Kidney (tissue), 14 donors: Measurements from ENCODE around the gene CLRN3. TPM values are rescaled to one million over a fixed set of nuclear protein-coding genes. Genes with fewer than 3 reads are reported as not detected.

ENCODE experiments used
- DNase-seq, 5 donors: peaks; one replicate each; pipeline ENCODE4 v3.0.0-alpha.2; 2013 to 2020
- FAIRE-seq: peaks from 2 replicates; lab custom pipeline; 2012; peaks lifted over from hg19 to GRCh38; lab: Jason Lieb, UNC
- H3K27ac ChIP-seq, 2 donors: one replicate each; pipeline ENCODE4 v1.7.0; 2013; ENCODE audit warnings: low read depth in 2 of 2, low read length in 2 of 2, inconsistent platforms in 1 of 2
- H3K27me3 ChIP-seq: one replicate; pipeline ENCODE4 v1.7.1; 2013; ENCODE audit warnings: low read length, inconsistent platforms; ENCODE audit not compliant: control insufficient read depth, insufficient read depth
- H3K36me3 ChIP-seq, 3 donors: one replicate each; pipeline versions ENCODE4 v1.7.0 to v1.7.1; 2013; ENCODE audit warnings: low read length in 3 of 3, control low read depth in 1 of 3, inconsistent platforms in 1 of 3; ENCODE audit not compliant: insufficient read depth in 3 of 3, control insufficient read depth in 2 of 3
- H3K4me1 ChIP-seq, 3 donors: one replicate each; pipeline versions ENCODE4 v1.7.0 to v1.7.1; 2013; ENCODE audit warnings: low read length in 3 of 3, inconsistent platforms in 1 of 3, low read depth in 1 of 3; ENCODE audit not compliant: control insufficient read depth in 2 of 3, insufficient read depth in 2 of 3
- H3K4me3 ChIP-seq, 3 donors: one replicate each; pipeline versions ENCODE4 v1.7.0 to v1.8.1; 2013; ENCODE audit warnings: low read length in 3 of 3, control low read depth in 1 of 3, inconsistent platforms in 1 of 3
- H3K9ac ChIP-seq, 3 donors: one replicate each; pipeline versions ENCODE4 v1.7.0 to v1.7.1; 2013; ENCODE audit warnings: low read length in 3 of 3, control low read depth in 1 of 3, inconsistent platforms in 1 of 3
- H3K9me3 ChIP-seq, 3 donors: one replicate each; pipeline versions ENCODE4 v1.7.0 to v1.7.1; 2013; ENCODE audit warnings: low read length in 3 of 3, control low read depth in 1 of 3, inconsistent platforms in 1 of 3; ENCODE audit not compliant: control insufficient read depth in 2 of 3, insufficient read depth in 1 of 3
- intact Hi-C: fragments of 100-400 bp; cut with DNase I; formaldehyde crosslinking; loops from one replicate; pipeline ENCODE4 v1.11.1; 2022
- polyA plus RNA-seq: library from polyadenylated mRNA; stranded (reverse); fragments of 350-450 nt; fragmentation: Illumina TruSeq; extraction: RNeasy Lipid Tissue Mini Kit (QIAGEN cat#74804); gene quantifications from one replicate; pipeline ENCODE4 v1.2.3, GENCODE V29; 2014; ENCODE audit warnings: low read depth, low replicate concordance; ENCODE audit not compliant: insufficient read depth
- total RNA-seq: library from RNA; stranded (reverse); fragmentation: NEBNext Ultra II Directional; extraction: Animal tissue kit (Norgen Biotek cat#: 25700); gene quantifications from one replicate; pipeline ENCODE4 v1.2.1, GENCODE V29; 2021
- TF ChIP-seq, protein P1 (sequence below): IDR thresholded peaks from 3 replicates; pipeline ENCODE4 v1.5.1; 2012; ENCODE audit warnings: mild to moderate bottlenecking, moderate library complexity, borderline replicate concordance; ENCODE audit not compliant: insufficient read depth; ENCODE audit errors: extremely low read depth
- donor health status: control.
- donor health status: control.
- donor health status: control.
- donor health status: control.
- donor health status: control.
- donor health status: DM: yes; HTN: yes; CAD: no.
- donor health status: Normal renal cell carcinoma (clear cell type).

Gene CLRN3
- total and polyA plus RNA-seq, 2 donors from 2014 or later, result 9.4 to 42.1 TPM

DNA sequence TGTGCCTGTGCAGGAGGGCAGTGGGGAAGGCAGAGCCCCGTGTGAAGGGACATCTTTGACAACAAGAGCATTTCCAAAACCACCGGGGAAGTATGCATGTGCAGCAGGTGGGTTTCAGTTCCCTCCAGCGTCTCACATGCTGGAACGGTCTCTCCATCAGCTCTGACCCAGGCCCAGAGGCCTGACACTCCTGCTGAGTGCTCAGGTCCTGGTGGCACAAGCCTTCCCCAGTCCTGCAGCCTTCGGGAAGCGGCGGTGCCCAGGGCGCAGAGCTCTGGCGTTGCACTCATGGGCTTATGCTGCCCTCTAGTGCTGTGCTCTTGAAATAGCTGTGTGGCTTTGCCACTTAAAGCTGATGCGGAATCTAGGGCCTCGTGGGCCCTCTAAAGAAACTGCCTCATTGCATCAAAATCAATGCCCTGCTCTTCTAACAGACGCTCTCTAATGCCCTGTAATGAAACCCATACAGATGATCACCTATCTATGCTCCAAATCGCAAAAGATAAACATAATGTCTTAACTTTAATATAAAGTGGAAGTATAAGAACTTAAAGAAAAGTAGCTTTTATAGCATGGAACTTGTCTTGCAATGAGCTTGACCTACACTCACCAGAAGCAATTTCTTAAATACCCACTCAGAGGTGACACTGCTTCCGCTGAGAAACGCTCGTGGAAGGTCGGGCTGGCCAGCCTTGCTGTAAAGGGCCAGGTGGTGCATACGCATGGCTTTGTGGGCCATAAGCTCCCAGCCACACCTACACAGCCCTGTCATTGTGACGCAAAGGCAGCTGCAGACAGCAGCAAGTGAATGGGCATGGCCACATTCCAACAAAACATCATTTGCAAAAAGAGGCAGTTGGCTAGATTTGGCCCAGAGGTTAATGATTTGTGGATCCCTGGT lies 38.6 kb downstream of the CLRN3 start:
- H3K4me1 ChIP-seq, result no peaks in the 10 kb centered on the region
- no peak overlapping the region for H3K9ac ChIP-seq
- no peaks in the 10 kb centered on the region for H3K27me3 ChIP-seq
- peak; percentile 67 to 84 (median 77) for DNase-seq
- no peaks in the 10 kb centered on the region for H3K9me3 ChIP-seq
- no peak overlapping the region for H3K4me3 ChIP-seq
- TF ChIP-seq, protein P1, sequence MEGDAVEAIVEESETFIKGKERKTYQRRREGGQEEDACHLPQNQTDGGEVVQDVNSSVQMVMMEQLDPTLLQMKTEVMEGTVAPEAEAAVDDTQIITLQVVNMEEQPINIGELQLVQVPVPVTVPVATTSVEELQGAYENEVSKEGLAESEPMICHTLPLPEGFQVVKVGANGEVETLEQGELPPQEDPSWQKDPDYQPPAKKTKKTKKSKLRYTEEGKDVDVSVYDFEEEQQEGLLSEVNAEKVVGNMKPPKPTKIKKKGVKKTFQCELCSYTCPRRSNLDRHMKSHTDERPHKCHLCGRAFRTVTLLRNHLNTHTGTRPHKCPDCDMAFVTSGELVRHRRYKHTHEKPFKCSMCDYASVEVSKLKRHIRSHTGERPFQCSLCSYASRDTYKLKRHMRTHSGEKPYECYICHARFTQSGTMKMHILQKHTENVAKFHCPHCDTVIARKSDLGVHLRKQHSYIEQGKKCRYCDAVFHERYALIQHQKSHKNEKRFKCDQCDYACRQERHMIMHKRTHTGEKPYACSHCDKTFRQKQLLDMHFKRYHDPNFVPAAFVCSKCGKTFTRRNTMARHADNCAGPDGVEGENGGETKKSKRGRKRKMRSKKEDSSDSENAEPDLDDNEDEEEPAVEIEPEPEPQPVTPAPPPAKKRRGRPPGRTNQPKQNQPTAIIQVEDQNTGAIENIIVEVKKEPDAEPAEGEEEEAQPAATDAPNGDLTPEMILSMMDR, result peak; percentile 81
- no peak for FAIRE-seq
- no peaks in the 10 kb centered on the region for H3K36me3 ChIP-seq
- H3K27ac ChIP-seq, result no peak overlapping the region
- intact Hi-C loops, result no loop called here

DNA sequence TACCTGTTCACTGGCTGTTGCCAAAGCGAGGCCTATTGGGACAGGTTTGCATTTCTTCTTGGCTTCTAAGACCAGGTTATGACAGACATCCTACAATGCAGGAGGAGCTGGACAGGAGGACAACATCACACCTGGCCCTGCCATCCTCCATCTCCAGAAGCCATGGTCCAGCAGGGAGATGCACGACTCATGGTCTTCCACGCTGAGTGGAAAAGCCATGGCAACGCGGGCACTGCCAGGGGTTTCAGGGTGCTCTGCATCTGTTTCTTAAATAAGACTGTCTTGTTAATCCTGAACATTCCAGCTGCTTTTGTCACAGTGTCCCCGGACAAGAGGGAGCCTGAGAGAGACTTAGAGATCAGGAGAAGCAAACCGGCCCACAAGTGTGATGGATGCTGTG lies 40.3 kb downstream of the CLRN3 start:
- H3K9me3 ChIP-seq, result no peaks in the 10 kb centered on the region
- no peaks in the 10 kb centered on the region for H3K36me3 ChIP-seq
- no peak overlapping the region for H3K9ac ChIP-seq
- H3K4me1 ChIP-seq, result no peaks in the 10 kb centered on the region
- H3K4me3 ChIP-seq, result no peak overlapping the region
- intact Hi-C loops, result no loop called here
- DNase-seq, result peak in 1 of 5 donors; percentile 46
- no peak for FAIRE-seq
- H3K27me3 ChIP-seq, result no peaks in the 10 kb centered on the region
- no peak overlapping the region for H3K27ac ChIP-seq
- TF ChIP-seq, protein P1, result no peak

DNA sequence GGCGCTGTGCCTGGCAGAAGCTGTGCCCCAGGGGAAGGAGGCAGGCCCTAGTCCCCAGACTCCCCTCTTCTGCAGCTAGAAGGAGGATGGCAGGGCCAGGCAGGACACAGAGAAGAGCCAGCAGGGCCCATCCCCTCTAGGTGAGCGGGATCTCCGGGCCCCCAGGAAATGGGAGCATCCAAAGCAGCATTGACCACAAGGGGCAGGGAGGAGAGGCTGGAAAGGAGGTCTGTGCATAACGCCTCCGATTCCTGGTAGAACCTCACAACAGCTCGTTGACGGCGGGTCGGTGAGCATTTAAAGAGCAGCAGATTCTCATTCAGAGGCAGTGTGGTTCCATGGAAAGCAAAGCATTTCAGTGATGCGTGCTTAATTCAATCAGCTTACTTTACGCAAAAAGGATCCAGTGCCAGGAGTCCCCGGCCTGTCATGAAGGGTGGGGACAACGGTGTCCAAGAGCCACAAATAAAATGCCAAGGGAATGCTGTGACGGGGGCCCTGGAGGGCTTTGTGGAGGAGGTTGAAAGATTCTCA lies 41.0 kb downstream of the CLRN3 start:
- FAIRE-seq, result no peak
- no peaks in the 10 kb centered on the region for H3K4me1 ChIP-seq
- no peaks in the 10 kb centered on the region for H3K27me3 ChIP-seq
- H3K9ac ChIP-seq, result no peak overlapping the region
- no peak overlapping the region for H3K27ac ChIP-seq
- H3K36me3 ChIP-seq, result no peaks in the 10 kb centered on the region
- no peak overlapping the region for H3K4me3 ChIP-seq
- no peak for DNase-seq
- H3K9me3 ChIP-seq, result no peaks in the 10 kb centered on the region
- TF ChIP-seq, protein P1, result no peak
- intact Hi-C loops, result no loop called here
